Psoas muscle (tissue), 8 donors: ENCODE results near the gene TECPR2. TPM values are rescaled to one million over a fixed set of nuclear protein-coding genes. Genes with fewer than 3 reads are reported as not detected.
"Not testable (repeated sequence)": the region's sequence is repeated elsewhere in the genome, so short reads cannot be mapped to it uniquely, and the experiment has no call there.

Experiments
- ATAC-seq, 4 donors: fragments of 200-7000 bp; cut with Tn5 transposase; one replicate each; pipeline ENCODE4 v1.9.1; 2020; ENCODE audit warnings: moderate library complexity in 3 of 4, mild to moderate bottlenecking in 2 of 4
- DNase-seq, 2 donors: peaks; one replicate each; pipeline ENCODE4 v3.0.0-alpha.2; 2020
- H3K27ac ChIP-seq: fragments of 200-600 bp; one replicate; pipeline ENCODE4 v1.8.0; 2022
- H3K27me3 ChIP-seq, 3 donors: fragments of 200-600 bp in 1 of 3; one replicate each; pipeline versions ENCODE4 v1.6.1 to v1.8.0; 2013 to 2022; ENCODE audit warnings: low read length in 2 of 3, mild to moderate bottlenecking in 2 of 3, moderate library complexity in 1 of 3; ENCODE audit not compliant: insufficient read depth in 3 of 3
- H3K36me3 ChIP-seq, 2 donors: fragments of 200-600 bp in 1 of 2; one replicate each; pipeline versions ENCODE4 v1.6.1 to v1.8.0; 2013 to 2022; ENCODE audit warnings: low read depth in 1 of 2, mild to moderate bottlenecking in 1 of 2, moderate library complexity in 1 of 2; ENCODE audit not compliant: insufficient read depth in 1 of 2
- H3K4me1 ChIP-seq: fragments of 200-600 bp; one replicate; pipeline ENCODE4 v1.8.0; 2022
- H3K4me3 ChIP-seq: fragments of 200-600 bp; one replicate; pipeline ENCODE4 v1.8.0; 2022; ENCODE audit warnings: mild to moderate bottlenecking
- H3K9me3 ChIP-seq: fragments of 200-600 bp; one replicate; pipeline ENCODE4 v1.8.0; 2022
- CTCF ChIP-seq: fragments of 200-600 bp; IDR thresholded peaks from one replicate; pipeline ENCODE4 v1.8.0; 2022; ENCODE audit warnings: antibody characterized with exemption
- WGBS, 3 donors: extraction: QIAGEN DNeasy Blood & Tissue Kit; methylation state at CpG; one replicate each; pipeline versions ENCODE4 v1.1.6 to v1.1.7; 2013; 5-methylcytosine and 5-hydroxymethylcytosine counted together
- intact Hi-C, 2 donors: fragments of 100-400 bp; cut with DNase I; formaldehyde crosslinking; loops; one replicate each; pipeline versions ENCODE4 v1.11.0 to v1.14.2; 2022
- polyA plus RNA-seq, 3 donors: library from polyadenylated mRNA; stranded (reverse); fragments of 200-250 nt; gene quantifications; one replicate each; pipeline ENCODE4 v1.2.3, GENCODE V29; 2013
- total RNA-seq, 4 donors: library from RNA; stranded (reverse); fragmentation: NEBNext Ultra II Directional in 2 of 4; extraction: Animal tissue kit (Norgen Biotek cat#: 25700) in 2 of 4; gene quantifications; one replicate each; pipeline versions ENCODE4 v1.2.1 to v1.2.4, GENCODE V29; 2021 to 2023
- donor health status: healthy with polysubstance abuse.
- donor health status: DM: no; HTN: no; CAD: no; lungs with moderate emphysema.
- donor health status: Bipolar disorder and iron deficiency.
- donor health status: healthy.
- donor health status: DM: yes; HTN: yes; CAD: no.
- donor health status: DM: no; HTN: no; CAD: no.
- donor health status: DM: no; HTN: no; CAD: no.
- donor health status: DM: yes; HTN: yes; CAD: no.

Gene TECPR2
- total and polyA plus RNA-seq, 7 donors: 5.7 to 22.5 (median 16.4) TPM

- intact Hi-C loops: loop anchor here in 1 of 2 donors (5.0 kb wide), 1 partner anchor 45 kb away; no protein-coding TSS in a partner anchor
- peak overlapping the region; percentile 75 for H3K4me3 ChIP-seq
- no peak for DNase-seq
- no peaks in the 10 kb centered on the region for H3K36me3 ChIP-seq
- TF ChIP-seq CTCF: no peak
- no peak overlapping the region for H3K27ac ChIP-seq
- 30 to 55% (median 31%) methylated on average over 20 to 37 of the region's 37 CpGs for WGBS, 3 donors
- ATAC-seq: peak in 3 of 4 donors; percentile 6 to 17 (median 12)
- no peaks in the 10 kb centered on the region for H3K27me3 ChIP-seq
- peaks cover 5% of the 10 kb centered on the region for H3K4me1 ChIP-seq
- no peaks in the 10 kb centered on the region for H3K9me3 ChIP-seq
Measured at GRCh38 chr14:102517392-102518062, 154.8 kb downstream of the TECPR2 start.

- WGBS, 3 donors: 83 to 89% (median 84%) methylated on average over 8 of the region's 8 CpGs
Measured at GRCh38 chr14:102518063-102518648, 155.4 kb downstream of the TECPR2 start.

GRCh38 chr14:102519709-102520108 is 157.0 kb downstream of the TECPR2 start:
- DNase-seq, H3K36me3 ChIP-seq, ATAC-seq, H3K9me3 ChIP-seq, H3K27me3 ChIP-seq, H3K27ac ChIP-seq, H3K4me3 ChIP-seq: not testable (repeated sequence)
- peaks cover 12% of the 10 kb centered on the region for H3K4me1 ChIP-seq
- intact Hi-C loops: loop anchor here in 1 of 2 donors (5.0 to 10.0 kb wide), 2 partner anchors 47 to 395 kb away; no protein-coding TSS in a partner anchor
- WGBS, 3 donors: 84 to 91% (median 86%) methylated on average over 5 of the region's 5 CpGs

More at GRCh38 chr14:102518063-102518648, 155.4 kb downstream of the TECPR2 start:
- intact Hi-C loops: loop anchor here in 1 of 2 donors (5.0 kb wide), 1 partner anchor 46 kb away; no protein-coding TSS in a partner anchor
- no peaks in the 10 kb centered on the region for H3K27me3 ChIP-seq
- peaks cover 5% of the 10 kb centered on the region for H3K4me1 ChIP-seq
- DNase-seq (no peak), ATAC-seq (no peak)
- no peaks in the 10 kb centered on the region for H3K36me3 ChIP-seq
- no peak for TF ChIP-seq CTCF
- H3K4me3 ChIP-seq: no peak overlapping the region
- no peaks in the 10 kb centered on the region for H3K9me3 ChIP-seq
- no peak overlapping the region for H3K27ac ChIP-seq

GRCh38 chr14:102523200-102523568 is 160.4 kb downstream of the TECPR2 start:
- H3K9me3 ChIP-seq: no peaks in the 10 kb centered on the region
- no peak overlapping the region for H3K27ac ChIP-seq
- ATAC-seq (no peak), DNase-seq (no peak)
- intact Hi-C loops: loop anchor here in 1 of 2 donors (10.0 kb wide), 1 partner anchor 392 kb away; no protein-coding TSS in a partner anchor
- no peaks in the 10 kb centered on the region for H3K36me3 ChIP-seq
- no peak for TF ChIP-seq CTCF
- 71 to 82% (median 77%) methylated on average over 2 to 3 of the region's 3 CpGs for WGBS, 3 donors
- H3K27me3 ChIP-seq: no peaks in the 10 kb centered on the region
- no peak overlapping the region for H3K4me3 ChIP-seq
- H3K4me1 ChIP-seq: peaks cover 11% of the 10 kb centered on the region
